Measurements from ENCODE around the gene WNT8A. TPM values are rescaled to one million over a fixed set of nuclear protein-coding genes. Genes with fewer than 3 reads are reported as not detected.
A peak's percentile ranks its signal among the peaks of the same experiment; 100 is the strongest.
"Not testable (repeated sequence)": the region's sequence is repeated elsewhere in the genome, so short reads cannot be mapped to it uniquely, and the experiment has no call there.

Gene WNT8A
- total RNA-seq, 4 donors from 2014 or later, result not detected

DNA sequence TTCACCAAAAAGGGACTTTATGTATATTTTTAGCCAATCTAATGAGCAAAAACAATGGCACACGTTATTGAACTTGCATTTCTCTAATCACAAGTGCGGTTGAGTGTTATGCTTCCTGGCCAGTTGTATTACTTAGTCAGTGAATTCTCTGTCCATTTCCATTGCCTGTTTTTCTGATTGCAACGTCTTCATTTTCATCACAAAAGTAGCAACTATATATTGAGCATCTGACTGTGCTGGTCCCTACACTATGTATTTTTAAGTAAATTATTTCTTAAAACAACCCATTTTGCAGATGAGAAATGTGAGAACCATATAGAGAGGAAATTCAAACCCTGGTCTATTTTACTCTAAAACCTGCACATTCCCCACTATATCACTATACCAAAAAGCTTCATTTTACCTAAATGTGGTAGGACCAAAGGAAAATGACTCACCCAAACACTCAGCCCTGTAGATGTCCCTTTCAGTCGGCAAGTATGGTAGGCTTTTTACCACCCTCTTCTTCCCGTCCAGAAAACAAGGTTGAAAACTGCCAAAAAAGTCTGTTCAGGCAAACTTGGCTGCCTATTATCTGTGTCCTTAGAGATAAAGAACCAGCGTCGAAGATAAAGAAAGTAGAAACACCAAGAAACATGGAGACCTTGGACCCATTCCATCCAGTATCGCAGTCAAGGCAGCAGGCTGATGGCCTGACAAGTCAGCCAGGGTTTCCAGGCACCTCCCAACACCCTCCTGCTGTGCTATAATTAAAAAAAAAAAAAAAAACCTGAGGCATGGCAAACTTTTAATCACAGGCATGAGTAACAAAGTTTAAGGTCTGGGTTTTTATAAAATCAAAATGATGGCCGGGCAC, 32.2 kb upstream of the WNT8A start:
- ATAC-seq (ENCODE audit: low FRiP score) (peak; percentile 45), DNase-seq (ENCODE audit: low spot score) (no peak)
- TF ChIP-seq, protein P1, sequence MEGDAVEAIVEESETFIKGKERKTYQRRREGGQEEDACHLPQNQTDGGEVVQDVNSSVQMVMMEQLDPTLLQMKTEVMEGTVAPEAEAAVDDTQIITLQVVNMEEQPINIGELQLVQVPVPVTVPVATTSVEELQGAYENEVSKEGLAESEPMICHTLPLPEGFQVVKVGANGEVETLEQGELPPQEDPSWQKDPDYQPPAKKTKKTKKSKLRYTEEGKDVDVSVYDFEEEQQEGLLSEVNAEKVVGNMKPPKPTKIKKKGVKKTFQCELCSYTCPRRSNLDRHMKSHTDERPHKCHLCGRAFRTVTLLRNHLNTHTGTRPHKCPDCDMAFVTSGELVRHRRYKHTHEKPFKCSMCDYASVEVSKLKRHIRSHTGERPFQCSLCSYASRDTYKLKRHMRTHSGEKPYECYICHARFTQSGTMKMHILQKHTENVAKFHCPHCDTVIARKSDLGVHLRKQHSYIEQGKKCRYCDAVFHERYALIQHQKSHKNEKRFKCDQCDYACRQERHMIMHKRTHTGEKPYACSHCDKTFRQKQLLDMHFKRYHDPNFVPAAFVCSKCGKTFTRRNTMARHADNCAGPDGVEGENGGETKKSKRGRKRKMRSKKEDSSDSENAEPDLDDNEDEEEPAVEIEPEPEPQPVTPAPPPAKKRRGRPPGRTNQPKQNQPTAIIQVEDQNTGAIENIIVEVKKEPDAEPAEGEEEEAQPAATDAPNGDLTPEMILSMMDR (IDR thresholded peaks at IDR 0.05), result no peak

GRCh38 chr5:138052718-138053117, 31.1 kb upstream of the WNT8A start:
- DNase-seq (ENCODE audit: low spot score); ATAC-seq (ENCODE audit: low FRiP score): not testable (repeated sequence)

DNA sequence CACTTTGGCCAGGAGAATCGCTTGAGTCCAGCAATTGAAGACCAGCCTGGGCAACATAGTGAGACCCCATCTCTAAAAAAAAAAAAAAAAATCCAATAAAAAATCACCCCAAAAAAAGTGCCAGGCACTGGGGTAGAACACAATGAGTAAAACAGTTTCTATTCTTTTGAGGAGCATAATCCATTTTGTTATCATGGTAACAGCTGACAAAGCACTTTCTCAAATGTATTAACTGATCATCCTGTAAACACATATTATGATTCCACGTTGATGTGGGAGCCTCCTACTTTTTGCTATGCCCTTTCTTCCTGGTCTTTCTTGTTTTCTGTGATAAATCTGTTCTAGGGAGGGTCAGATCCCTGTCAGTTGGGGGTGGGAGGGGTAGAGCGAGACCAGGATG, 30.3 kb upstream of the WNT8A start:
- TF ChIP-seq, protein P1 (IDR thresholded peaks at IDR 0.05), result no peak
- no peak for DNase-seq (ENCODE audit: low spot score)
- no peak for ATAC-seq (ENCODE audit: low FRiP score)

- DNase-seq (ENCODE audit: low spot score) (no peak), ATAC-seq (ENCODE audit: low FRiP score) (no peak)
- TF ChIP-seq, protein P1 (IDR thresholded peaks at IDR 0.05), result no peak
Observed at GRCh38 chr5:138054206-138054605, 29.6 kb upstream of the WNT8A start.

DNA sequence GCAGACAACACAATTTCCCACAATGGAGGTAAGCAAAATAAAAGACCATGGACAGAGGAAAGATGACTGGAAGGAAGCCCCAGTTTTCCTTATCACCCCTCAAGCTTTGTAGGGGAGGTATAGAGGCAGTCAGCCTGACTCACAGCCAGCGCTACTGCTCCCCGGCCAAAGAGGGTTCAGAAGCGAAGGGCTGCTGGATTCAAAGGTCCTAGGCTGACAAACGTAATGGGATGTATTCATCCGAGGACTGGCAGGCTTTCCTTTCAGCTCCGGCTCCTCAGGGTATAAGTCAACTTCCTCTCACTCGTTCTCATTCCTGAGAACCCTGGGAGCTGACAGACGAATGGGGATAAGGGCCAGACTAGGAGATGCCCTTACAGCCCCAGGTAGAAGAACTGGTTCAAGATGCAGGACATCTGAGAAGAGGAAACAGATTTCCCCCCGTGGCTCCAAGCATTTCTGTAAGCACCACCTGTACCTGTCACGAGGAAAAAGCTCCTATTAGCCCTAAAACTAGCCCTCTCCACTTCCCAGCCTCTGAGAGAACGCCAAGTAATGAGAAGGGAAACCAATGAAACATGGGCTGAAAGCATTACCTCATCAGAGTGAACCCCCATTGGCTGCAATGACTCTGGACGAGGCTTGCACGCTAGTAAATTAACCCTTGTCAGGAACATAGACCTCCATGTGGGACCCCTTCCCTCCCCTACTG, 28.8 kb upstream of the WNT8A start:
- TF ChIP-seq, protein P1 (IDR thresholded peaks at IDR 0.05), result no peak
- no peak for DNase-seq (ENCODE audit: low spot score)
- ATAC-seq (ENCODE audit: low FRiP score), result no peak

DNA sequence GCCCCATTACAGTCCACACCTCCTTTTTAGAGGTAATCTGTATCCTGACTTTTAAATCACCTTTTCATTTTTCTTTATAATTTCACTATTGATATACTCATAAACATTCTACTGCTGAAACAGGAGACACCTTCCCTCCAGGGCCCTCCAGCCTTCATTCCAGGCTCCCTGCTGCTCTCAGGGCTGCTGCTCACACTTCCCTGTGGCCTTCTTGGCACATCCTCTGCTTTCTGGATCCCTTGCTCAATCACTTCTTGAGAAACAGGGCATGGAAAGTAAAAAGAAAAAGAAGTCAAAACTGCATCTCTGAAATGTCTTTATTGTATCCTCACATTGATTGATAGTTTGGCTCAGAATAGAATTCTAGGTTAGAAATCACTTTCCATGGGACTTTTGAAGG, 19.3 kb upstream of the WNT8A start:
- ATAC-seq (ENCODE audit: low FRiP score) (no peak), DNase-seq (ENCODE audit: low spot score) (no peak)
- TF ChIP-seq, protein P1 (IDR thresholded peaks at IDR 0.05), result no peak

DNA sequence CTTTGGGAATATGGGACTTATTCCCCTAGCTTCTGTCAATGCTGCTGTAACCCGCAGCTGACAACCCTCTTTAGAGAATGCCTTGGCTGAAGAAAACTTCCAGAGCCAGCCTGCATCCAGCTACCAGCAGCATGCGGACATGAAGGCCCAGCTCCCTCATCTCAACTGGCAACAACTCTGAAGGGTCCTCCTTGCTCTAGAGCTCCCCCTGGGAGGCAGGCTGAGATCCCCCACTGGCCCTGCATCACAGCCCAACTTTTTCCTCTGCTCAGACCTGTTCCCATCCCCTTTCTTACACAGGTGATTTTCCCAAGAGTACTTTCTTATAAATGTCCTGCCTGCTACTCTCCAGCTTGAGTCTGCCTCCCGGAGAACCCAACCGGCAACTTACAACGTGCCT, 18.7 kb upstream of the WNT8A start:
- DNase-seq (ENCODE audit: low spot score) (no peak), ATAC-seq (ENCODE audit: low FRiP score) (no peak)
- TF ChIP-seq, protein P1 (IDR thresholded peaks at IDR 0.05), result no peak

Data from omental fat pad (tissue), 4 donors.